ENCODE results near the gene MYO1D.
A peak's percentile ranks its signal among the peaks of the same experiment; 100 is the strongest.
"Not testable (repeated sequence)": the region's sequence is repeated elsewhere in the genome, so short reads cannot be mapped to it uniquely, and the experiment has no call there.

Gene MYO1D

DNA sequence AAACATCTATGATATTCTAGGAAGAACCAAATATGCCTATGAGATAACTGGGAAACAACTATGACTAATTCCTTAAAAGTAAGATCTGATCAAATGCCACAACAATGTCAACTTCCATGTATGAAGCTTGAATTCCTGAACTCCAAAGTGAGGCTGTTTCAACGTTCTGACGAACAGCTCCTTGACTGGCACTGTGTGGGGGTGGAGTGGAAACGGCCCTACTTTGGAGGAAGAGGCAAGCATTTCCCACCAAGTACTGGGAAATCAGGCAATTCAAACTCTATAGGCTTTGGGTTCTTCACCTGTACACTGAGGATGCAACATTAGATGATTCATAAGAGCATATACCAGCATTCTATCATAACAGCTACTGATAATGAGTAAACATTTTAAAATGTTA is 203.0 kb downstream of the MYO1D start:
- no peak for DNase-seq (ENCODE audit: low read depth in 2 of 2)

DNA sequence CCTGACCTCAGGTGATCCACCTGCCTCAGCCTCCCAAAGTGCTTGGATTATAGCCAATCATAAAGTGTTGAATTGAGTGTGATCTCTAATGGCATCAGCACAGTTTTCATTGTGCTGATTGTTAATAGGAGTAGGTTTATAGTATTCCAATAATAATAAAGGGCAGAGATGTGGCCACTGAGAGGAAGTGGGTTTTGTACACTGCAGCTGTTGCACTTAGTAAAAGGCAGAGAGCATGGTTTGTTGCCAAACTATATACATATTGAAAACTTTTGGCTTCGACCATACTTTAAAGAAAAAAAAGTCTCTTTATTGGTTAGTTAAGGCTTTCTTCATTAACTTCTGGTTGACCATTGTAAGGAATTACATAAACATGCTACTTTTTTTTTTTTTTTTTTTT is 204.2 kb downstream of the MYO1D start:
- DNase-seq (ENCODE audit: low read depth in 2 of 2) = no peak

- no peak for DNase-seq (ENCODE audit: low read depth in 2 of 2)
Observed at GRCh38 chr17:32671896-32672295, 205.0 kb downstream of the MYO1D start.

DNA sequence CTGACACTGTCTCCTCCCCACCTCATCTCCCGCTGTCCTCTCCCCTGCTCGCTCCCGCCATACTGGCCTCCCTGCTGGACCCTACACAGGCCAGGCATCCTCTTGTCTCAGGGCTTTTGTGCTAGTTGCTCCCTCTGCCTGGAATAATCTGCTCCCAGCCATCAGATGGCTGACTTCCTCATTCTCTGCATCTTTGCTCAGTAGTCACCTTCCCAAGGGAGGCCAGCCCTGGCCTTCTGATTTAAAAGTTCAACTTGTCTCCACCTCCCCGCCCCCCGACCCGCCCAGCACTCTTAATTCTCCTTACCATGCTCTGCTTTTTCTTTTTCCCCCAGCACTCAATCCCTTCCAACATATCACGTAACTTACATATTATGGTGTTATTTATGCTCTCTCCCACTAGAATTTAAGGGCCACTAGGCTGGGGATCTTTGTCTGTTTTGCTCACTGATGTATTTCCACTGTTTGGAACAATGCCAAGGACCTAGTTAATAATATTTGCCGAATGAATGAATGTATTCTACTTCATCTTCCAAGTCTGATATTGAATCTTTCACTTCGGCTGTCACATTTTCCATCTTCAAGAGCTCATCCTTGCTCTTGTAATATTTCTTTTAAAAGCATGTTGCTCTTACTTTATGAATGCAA is 211.9 kb downstream of the MYO1D start:
- DNase-seq (ENCODE audit: low read depth in 2 of 2) = no peak

DNA sequence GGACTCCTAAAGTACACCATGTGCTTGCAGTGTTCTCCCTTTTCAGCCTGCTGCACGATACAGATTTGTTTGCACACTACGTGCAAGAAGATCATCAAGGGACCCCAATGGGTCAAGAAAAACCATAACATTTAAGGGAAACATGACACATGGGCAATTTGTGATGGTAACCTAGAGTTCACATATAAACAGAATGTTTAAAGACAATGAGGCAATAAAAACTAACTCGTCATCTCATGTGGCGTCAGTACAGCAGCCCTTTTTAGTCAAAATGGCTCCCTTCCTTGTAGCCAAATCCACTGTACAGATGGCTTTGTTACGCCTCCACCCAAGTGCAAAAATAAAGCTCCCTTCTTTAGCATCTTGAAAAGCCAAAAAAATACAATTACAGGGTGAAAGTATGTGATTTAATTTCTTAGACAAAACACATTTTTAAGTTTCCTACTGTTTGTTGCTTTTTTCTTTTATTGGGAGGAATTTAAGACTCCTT is 216.4 kb downstream of the MYO1D start:
- no peak for DNase-seq (ENCODE audit: low read depth in 2 of 2)

DNA sequence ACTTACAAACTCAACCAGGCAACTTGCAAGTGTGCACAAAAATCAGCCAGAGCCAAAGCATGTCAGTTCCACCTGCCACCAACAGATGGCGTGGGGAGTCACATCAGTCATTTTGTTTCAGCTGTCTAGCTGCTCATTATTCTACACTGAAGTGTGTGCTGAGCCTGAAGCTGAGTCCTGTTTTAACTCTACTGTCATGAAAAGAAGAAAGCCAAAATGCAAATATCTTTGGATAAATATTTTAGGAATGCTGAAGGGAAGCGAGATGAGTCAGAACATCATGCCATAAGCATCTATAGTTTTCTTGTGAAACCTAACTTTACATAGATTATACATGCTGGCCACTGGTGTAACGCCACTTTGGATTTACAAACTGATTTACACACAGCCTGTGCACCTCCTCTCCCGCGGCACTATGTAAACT is 217.5 kb downstream of the MYO1D start:
- DNase-seq (ENCODE audit: low read depth in 2 of 2) = peak; percentile 14 to 35

- DNase-seq (ENCODE audit: low read depth in 2 of 2) = no peak
Observed at GRCh38 chr17:32658470-32659418, 218.2 kb downstream of the MYO1D start.

GRCh38 chr17:32656886-32657285 is 220.0 kb downstream of the MYO1D start:
- DNase-seq (ENCODE audit: low read depth in 2 of 2) = no peak

DNA sequence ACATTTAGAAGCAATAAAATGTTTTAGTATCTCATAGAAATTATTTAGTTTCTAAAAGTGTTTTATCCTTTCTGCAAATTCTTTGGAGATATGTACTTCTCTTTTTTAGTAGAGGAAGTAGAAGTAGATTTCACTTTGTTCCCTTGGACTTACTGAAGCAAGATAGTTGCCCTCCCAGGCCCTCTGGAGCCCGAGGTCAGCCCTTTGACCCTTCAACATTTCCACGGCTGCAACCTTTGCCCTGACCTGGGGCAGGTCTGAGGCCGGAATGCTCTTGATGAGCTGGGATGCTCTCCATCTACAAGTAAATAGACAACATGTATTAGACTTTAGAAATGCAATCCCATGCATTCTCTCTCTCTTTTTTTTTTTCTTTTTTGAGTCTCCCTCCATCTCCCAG is 222.6 kb downstream of the MYO1D start:
- no peak for DNase-seq (ENCODE audit: low read depth in 2 of 2)

- no peak for DNase-seq (ENCODE audit: low read depth in 2 of 2)
Observed at GRCh38 chr17:32651084-32651483, 225.8 kb downstream of the MYO1D start.

GRCh38 chr17:32648450-32648849 is 228.5 kb downstream of the MYO1D start:
- DNase-seq (ENCODE audit: low read depth in 2 of 2) = no peak

DNA sequence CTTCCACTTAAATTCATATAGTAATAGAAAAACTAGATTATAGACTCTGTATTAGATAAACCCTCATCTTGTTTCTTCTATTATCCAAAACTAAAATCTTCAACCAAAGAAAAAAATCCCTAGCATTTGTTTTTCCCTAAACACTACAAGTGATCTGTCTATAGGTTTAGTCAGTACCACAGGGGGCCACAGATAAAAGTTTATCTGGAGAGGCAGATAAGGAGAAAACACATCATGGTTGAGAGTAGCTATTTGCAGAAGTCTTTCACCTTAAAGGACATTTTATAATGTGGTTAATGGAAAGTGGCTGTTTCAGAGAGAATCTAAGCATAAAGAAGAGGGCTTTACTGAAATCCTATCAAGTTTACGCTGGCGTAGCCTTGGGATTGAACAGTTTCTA is 230.0 kb downstream of the MYO1D start:
- no peak for DNase-seq (ENCODE audit: low read depth in 2 of 2)

DNA sequence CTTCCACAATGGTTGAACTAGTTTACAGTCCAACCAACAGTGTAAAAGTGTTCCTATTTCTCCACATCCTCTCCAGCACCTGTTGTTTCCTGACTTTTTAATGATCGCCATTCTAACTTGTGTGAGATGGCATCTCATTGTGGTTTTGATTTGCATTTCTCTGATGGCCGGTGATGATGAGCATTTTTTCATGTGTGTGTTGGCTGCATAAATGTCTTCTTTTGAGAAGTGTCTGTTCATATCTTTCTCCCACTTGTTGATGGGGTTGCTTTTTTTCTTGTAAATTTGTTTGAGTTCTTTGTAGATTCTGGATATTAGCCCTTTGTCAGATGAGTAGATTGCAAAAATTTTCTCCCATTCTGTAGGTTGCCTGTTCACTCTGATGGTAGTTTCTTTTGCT is 235.4 kb downstream of the MYO1D start:
- DNase-seq (ENCODE audit: low read depth in 2 of 2) = not testable (repeated sequence)

DNA sequence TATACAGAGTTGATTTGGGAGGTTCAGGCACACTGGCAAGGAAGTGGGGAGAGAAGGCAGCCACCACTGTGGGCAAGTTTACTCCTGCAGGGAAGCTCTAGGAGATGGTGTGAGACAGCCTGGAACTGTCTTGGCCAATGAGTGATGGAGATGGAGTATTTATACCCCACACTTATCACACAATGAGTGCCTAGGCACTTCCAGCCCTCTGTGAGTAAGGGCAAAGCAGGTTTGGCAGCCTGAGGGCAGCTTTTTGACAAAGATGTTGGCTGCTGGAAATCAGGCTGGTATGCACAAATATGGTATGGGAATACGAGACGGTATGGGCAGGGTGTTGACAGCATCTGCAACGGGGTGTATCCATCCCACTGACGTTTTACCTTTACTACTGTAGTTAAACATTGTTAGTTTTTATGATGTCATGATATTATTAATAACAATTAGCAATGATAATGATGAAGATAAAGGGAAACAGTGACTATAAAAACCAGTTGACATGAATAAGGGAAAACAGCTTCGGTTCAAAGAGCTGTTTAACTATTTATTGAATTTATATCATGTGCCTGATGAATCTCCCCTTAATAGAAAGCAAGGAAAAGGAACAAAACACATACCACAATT is 240.2 kb downstream of the MYO1D start:
- DNase-seq (ENCODE audit: low read depth in 2 of 2) = no peak

DNA sequence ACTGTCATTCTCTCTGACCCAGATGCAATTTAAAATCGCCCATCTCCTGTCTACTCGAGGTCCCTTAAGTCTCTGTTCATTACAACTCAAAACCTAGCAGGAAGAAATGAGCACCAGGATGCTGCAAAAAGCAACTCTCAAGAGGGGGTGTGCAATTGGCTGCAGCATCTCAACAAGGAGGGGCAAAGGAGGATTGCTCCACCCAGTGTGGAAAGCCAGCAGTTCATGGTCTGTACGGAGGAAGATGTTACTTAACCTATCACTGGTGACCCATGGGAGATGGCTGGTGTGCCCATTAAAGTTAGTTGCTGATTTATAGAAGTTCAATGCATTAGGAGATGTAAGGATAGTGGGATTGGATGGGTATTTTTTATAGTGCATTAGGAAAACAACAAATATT is 242.8 kb downstream of the MYO1D start:
- no peak for DNase-seq (ENCODE audit: low read depth in 2 of 2)

DNA sequence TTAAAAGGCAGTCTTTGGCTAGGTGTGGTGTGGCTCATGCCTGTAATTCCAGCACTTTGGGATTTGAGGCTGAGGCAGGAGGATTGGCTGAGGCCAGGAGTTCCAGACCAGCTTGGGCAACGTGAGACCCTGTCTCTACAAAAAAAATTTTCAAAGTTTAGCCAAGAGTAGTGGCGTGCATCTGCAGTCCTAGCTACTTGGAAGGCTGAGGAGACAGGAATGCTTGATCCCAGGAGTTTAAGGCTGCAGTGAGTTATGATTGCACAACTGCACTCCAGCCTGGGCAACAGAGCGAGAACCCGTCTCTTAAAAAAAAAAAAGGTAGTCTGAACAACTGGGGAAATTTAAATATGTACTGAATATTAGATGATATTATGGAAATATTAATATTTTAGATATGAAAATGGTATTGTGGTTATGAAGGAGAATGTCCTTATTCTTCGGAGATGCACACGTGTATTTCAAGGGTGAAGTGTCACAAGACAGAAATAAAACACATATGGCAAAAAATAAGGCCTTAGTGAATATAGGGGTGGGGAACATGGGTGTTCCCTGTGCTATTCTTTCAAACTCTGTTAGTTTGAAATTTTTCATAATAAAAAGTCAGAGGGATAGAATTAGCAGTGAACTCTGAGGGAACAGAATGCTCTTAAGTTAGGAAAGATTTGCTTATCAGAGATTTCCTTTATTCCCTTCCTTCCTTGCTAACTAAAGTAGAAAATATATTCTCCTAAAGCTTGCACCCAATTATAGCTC is 245.4 kb downstream of the MYO1D start:
- DNase-seq (ENCODE audit: low read depth in 2 of 2) = no peak

DNA sequence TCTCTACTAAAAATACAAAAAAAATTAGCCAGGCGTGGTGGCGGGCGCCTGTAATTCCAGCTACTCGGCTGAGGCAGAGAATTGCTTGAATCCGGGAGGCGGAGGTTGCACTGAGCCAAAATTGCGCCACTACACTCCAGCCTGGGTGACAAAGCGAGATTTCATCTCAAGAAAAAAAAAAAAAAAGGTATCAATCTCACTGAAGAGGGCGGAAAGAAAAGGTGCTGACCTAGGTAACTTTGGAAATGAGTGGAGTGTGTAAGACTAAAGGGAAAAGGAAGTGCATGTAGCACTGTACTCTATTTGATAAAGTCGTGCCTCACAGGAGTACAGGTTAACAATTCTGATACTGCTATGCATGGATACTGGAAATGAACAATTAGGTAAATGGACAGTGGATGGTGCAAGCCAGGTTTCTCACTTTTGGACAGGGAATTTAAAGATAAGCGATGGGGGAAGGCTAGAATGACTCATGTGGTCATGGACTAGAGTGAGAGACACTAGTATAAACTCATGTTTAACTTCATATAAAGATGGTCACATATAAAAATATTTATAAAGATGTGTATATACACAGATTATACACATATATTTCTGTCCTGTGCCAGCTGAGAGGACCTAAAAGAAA is 247.2 kb downstream of the MYO1D start:
- no peak for DNase-seq (ENCODE audit: low read depth in 2 of 2)

DNA sequence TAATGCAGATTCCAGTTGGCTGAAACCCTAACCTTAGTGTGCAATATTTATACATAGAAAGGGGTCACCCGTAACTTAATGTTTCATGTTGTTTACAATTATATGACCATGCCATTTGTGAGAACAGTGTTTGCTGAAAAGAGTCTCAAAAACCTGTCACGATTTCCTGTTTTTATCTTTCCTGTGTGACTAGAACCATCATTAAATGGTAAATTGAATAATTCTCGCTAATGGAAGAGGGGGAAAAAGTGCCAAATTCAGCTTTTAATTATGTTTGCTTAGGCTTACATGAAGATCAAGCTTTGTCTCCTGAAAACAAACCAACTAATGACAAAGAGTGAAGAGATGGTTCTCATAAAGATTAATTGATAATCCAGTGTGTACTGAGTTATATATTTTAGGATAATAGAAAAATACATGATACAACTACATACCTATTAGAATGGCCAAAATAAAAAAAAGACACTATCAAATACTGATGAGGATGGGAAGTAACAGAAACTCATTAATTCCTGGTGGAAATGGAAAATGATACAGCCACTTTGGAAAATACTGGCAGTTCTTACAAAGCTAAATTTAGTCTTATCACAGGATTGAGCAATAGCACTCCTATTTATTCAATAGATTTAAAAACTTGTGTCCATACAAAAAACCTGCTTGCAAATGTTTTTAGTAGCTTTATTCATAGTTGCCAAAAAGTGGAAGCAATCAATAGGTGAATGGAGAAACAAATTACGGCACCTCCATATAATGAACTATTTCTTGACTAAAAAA is 248.5 kb downstream of the MYO1D start:
- DNase-seq (ENCODE audit: low read depth in 2 of 2) = no peak

- no peak for DNase-seq (ENCODE audit: low read depth in 2 of 2)
Observed at GRCh38 chr17:32627239-32627996, 249.5 kb downstream of the MYO1D start.

GRCh38 chr17:32626379-32626791 is 250.5 kb downstream of the MYO1D start:
- DNase-seq (ENCODE audit: low read depth in 2 of 2) = no peak

Measured in stimulated activated CD8-positive, alpha-beta memory T cell treated with anti-CD3 and anti-CD28 coated beads, Interleukin-2, amount 100 ng/mL, for 1 hour (primary cell).